ENCODE measurements around the gene GFPT1.

GFPT1 gene

GRCh38 chr2:69292256-69292655 lies 94.8 kb downstream of the GFPT1 start:
- no peak for DNase-seq (ENCODE audit: low spot score)
- POLR2A ChIA-PET (ENCODE audit: low non-redundant PET): no interaction called here
- CTCF ChIA-PET: interaction anchor here (0.6 kb wide), 1 partner anchor 15 kb away, joined by 3 read pairs; no protein-coding TSS in a partner anchor
- no peak overlapping the region for H3K27ac ChIP-seq
- TF ChIP-seq CTCF (conservative IDR thresholded peaks at IDR 0.05; ENCODE audit: low read depth): no peak

GRCh38 chr2:69291721-69292120 lies 95.3 kb downstream of the GFPT1 start:
- no peak overlapping the region for H3K27ac ChIP-seq
- ChIA-PET CTCF (no interaction called here), POLR2A (ENCODE audit: low non-redundant PET) (no interaction called here)
- DNase-seq (ENCODE audit: low spot score): no peak
- no peak for TF ChIP-seq CTCF (conservative IDR thresholded peaks at IDR 0.05; ENCODE audit: low read depth)

DNA sequence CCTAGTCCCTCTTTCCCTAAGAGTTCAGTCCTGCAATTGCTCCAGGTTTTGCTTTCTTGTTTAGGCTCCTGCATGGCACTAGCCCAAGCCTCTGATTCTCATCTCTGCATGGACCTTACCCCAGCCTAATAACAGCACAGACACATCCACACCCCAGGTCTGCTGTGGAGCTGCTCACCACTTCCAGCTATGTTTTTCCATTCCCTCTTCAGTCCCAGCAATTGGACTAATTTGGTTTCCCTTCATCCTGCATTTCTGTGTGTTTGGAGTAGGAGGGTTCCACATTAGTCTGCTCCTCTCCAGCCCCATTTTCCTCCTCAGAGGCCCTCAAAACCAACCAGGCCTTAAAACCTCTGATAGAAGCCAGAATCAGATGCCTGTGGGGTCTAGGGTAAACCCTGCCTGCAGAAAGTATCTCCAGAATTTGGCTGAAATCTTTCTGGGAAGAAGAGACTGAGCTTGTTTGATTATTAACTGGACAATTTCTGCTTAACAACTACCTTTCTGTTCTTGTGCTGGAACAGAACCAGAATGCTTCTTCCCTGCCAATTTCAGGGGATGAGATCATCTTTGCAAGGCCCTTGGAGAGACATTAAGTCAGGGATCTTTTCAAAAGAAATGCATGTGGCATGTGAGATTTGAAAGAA lies 95.9 kb downstream of the GFPT1 start:
- TF ChIP-seq CTCF (conservative IDR thresholded peaks at IDR 0.05; ENCODE audit: low read depth): no peak
- no peak for DNase-seq (ENCODE audit: low spot score)
- ChIA-PET POLR2A (ENCODE audit: low non-redundant PET) (no interaction called here), CTCF (interaction anchor here (0.7 to 0.8 kb wide), 2 partner anchors 8 to 193 kb away, joined by 3 to 4 read pairs; no protein-coding TSS in a partner anchor)
- no peak overlapping the region for H3K27ac ChIP-seq

DNA sequence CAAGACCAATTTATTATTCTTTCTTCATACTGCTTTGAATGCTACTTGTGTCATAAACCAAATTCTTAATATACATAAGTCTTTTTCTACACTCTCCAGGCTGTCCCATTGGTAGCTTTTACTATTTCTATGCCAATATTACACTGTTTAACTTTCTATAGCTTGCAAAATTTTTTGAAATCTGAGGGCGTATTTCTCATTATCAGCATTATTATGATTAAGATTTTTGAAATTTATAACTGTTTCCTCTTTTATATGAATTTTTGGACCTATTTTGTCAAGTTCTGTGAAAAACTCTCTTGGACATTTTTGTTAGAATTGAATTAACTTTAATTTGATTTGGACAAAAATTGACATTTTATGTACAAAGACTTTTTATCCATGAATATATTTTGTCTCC lies 98.6 kb downstream of the GFPT1 start:
- no peak for TF ChIP-seq CTCF (conservative IDR thresholded peaks at IDR 0.05; ENCODE audit: low read depth)
- ChIA-PET POLR2A (ENCODE audit: low non-redundant PET) (interaction anchor here (0.5 kb wide), 1 partner anchor 84 kb away, joined by 3 read pairs; no protein-coding TSS in a partner anchor), CTCF (interaction anchor here (0.6 to 0.7 kb wide), 2 partner anchors 12 to 276 kb away, joined by 3 to 9 read pairs; no protein-coding TSS in a partner anchor)
- no peak overlapping the region for H3K27ac ChIP-seq
- no peak for DNase-seq (ENCODE audit: low spot score)

- no peak for DNase-seq (ENCODE audit: low spot score)
- POLR2A ChIA-PET (ENCODE audit: low non-redundant PET): no interaction called here
Observed at GRCh38 chr2:69287544-69287943, 99.5 kb downstream of the GFPT1 start.

GRCh38 chr2:69285379-69285894 lies 101.6 kb downstream of the GFPT1 start:
- ChIA-PET POLR2A (ENCODE audit: low non-redundant PET) (interaction anchor here (0.7 kb wide), 1 partner anchor 25 kb away, joined by 3 read pairs; no protein-coding TSS in a partner anchor), CTCF (no interaction called here)
- no peak overlapping the region for H3K27ac ChIP-seq
- DNase-seq (ENCODE audit: low spot score): no peak
- no peak for TF ChIP-seq CTCF (conservative IDR thresholded peaks at IDR 0.05; ENCODE audit: low read depth)

More at GRCh38 chr2:69287544-69287943, 99.5 kb downstream of the GFPT1 start:
- no peak for TF ChIP-seq CTCF (conservative IDR thresholded peaks at IDR 0.05; ENCODE audit: low read depth)
- CTCF ChIA-PET: no interaction called here
- H3K27ac ChIP-seq: no peak overlapping the region

Measured in RWPE1 (cell line).